ENCODE measurements around the gene MSH3.
"Not testable (repeated sequence)": the region's sequence is repeated elsewhere in the genome, so short reads cannot be mapped to it uniquely, and the experiment has no call there.

Gene MSH3

GRCh38 chr5:80884929-80885328 lies 230.5 kb downstream of the MSH3 start:
- DNase-seq (ENCODE audit: low read depth in 1 of 2, low spot score in 1 of 2) = no peak

DNA sequence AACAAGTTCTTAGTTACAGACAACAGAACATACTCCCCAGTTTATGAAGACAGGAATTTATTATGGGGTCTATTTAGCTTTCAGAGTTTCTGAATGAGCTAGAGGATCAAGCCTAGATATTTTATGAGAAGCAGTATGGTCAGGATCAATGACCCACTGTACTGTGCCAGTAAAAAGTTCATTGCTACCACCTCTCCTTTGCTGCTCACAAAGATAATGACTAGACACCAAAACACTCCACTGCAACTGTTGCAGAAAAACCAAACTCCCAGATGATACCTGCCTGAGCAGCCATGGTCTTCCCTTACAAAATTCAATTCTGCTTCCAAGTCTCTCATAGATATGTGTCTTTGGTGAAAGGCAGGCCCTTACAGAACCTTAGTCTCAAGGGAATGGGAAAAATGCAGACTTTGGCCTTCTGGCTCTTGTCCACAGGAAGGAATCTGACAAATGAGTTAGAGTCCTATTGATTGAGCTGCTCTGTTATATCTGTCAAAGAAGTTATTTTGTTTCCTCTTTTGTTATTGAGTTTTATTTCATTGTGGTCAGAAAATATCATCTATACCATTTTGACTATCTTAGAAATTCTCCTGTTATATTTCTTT lies 231.0 kb downstream of the MSH3 start:
- no peak for DNase-seq (ENCODE audit: low read depth in 1 of 2, low spot score in 1 of 2)

- no peak for DNase-seq (ENCODE audit: low read depth in 1 of 2, low spot score in 1 of 2)
These were observed 239.6 kb downstream of the MSH3 start for GRCh38 chr5:80894083-80894482.

DNA sequence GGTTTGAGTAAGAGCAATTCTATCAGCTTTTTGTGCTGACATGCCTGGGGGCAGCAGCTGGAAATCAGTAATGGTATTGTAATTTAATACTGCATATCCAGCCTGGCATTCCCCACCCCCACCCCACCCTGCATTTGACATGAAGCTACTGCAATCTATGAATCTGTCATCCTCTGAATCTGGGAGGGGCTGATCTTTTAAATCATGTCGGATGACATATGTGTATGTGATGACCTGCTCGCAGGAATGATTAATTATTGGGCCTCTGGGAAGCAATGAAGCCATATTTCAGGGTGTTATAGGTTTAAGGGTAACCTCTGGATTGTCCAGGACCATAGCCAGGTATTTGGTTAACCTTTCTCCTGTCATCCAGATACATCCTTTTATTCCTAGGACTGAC lies 241.1 kb downstream of the MSH3 start:
- DNase-seq (ENCODE audit: low read depth in 1 of 2, low spot score in 1 of 2) = no peak

GRCh38 chr5:80902624-80903023 lies 248.2 kb downstream of the MSH3 start:
- DNase-seq (ENCODE audit: low read depth in 1 of 2, low spot score in 1 of 2) = not testable (repeated sequence)

- no peak for DNase-seq (ENCODE audit: low read depth in 1 of 2, low spot score in 1 of 2)
These were observed 250.2 kb downstream of the MSH3 start for GRCh38 chr5:80904533-80905187.

DNA sequence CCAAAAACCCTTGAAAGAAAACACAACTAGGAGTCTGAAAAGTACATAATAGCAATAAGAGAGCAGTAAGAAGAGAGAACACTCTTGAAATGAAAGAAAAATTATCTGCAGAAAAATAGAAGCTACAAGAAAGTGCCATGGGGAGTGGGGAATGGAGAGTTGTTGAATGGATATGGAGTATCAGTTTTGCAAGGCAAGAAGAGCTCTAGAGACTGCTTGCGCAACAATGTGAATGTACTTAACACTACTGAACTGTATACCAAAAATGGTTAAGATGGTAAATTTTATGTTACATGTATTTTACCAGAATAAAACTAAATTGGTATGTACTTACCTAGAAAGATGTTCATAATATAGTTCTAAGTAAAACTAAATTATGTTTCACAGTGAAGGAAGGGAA lies 251.0 kb downstream of the MSH3 start:
- DNase-seq (ENCODE audit: low read depth in 1 of 2, low spot score in 1 of 2) = no peak

- DNase-seq (ENCODE audit: low read depth in 1 of 2, low spot score in 1 of 2) = no peak
These were observed 258.0 kb downstream of the MSH3 start for GRCh38 chr5:80912479-80912878.

DNA sequence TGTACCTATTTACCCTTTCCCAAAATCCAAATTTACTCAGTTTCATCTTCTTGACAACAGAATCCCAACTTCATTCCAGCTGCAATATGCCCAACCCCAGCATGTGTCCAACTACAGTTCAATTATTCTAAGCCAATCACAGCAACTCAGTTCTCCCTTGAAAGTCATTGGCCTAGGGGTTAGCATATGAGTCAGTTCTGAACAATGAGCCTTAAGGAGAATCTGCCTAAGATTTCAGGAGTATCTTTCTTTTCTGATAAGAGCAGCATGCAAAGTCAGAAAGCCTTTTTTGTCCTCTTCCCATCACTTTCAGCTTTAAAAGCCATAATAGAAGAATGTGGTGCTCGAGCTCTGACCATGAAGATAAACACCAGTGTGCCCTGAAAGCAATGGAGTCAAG lies 261.3 kb downstream of the MSH3 start:
- no peak for DNase-seq (ENCODE audit: low read depth in 1 of 2, low spot score in 1 of 2)

- no peak for DNase-seq (ENCODE audit: low read depth in 1 of 2, low spot score in 1 of 2)
These were observed 262.2 kb downstream of the MSH3 start for GRCh38 chr5:80916676-80917075.

GRCh38 chr5:80917631-80918030 lies 263.2 kb downstream of the MSH3 start:
- no peak for DNase-seq (ENCODE audit: low read depth in 1 of 2, low spot score in 1 of 2)

GRCh38 chr5:80919678-80920196 lies 265.3 kb downstream of the MSH3 start:
- DNase-seq (ENCODE audit: low read depth in 1 of 2, low spot score in 1 of 2) = no peak

DNA sequence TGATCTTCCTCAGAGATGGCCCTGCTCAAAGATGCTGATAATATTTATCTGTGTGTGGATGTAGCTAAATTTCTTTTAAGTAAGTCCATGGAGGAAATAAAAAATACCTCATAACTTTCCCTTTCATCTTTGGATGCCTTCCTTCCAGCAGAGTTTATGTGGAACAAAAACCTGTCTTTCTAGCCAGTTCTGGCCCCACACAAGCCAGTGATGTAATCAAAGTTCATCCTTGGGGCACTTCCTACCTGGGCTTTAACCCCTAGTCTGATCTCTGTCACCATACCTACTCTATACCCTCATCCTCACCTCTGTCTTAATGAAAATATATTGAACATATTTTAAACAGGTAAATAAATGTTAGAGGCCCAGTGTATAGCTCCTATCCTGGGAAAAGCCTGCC lies 265.9 kb downstream of the MSH3 start:
- no peak for DNase-seq (ENCODE audit: low read depth in 1 of 2, low spot score in 1 of 2)

DNA sequence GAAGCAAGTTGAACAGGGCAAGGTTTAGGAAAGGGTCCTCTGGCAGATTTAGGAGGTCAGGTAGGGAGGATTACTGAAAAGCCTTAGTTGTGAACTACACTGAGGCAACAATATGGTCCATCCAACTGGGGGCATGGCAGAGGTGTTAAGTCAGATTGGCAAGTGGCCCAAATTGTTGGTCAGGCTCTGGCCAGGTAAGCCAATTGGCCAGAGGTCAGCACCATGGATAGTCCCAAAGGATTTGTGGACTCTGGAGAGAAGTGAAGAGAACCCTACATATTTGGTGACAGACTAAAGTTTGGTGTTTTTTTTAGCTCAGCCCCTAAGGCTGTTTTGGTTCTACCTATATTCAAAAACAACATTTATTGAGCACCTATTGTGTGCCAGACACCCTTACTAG lies 266.6 kb downstream of the MSH3 start:
- DNase-seq (ENCODE audit: low read depth in 1 of 2, low spot score in 1 of 2) = no peak

DNA sequence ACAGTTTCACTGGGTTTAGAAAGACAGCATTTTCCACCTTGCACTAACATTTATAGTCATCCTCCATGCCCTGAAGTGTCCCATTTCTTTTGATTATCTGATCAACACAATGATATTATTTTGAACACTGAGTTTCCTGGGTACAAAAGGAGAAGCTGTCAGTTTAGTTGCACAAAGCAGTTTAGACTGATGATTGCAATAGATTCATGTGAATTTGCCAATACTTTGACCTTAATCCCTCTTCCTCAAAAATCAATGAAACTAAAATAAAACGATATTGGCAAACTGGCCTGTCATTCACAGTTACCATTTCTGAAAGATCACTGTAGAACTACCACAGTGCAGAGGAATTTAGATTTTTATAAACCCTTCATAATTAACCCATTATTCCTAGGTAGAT lies 271.5 kb downstream of the MSH3 start:
- no peak for DNase-seq (ENCODE audit: low read depth in 1 of 2, low spot score in 1 of 2)
